Measurements from ENCODE around the gene GABRR1.

Gene GABRR1

DNA sequence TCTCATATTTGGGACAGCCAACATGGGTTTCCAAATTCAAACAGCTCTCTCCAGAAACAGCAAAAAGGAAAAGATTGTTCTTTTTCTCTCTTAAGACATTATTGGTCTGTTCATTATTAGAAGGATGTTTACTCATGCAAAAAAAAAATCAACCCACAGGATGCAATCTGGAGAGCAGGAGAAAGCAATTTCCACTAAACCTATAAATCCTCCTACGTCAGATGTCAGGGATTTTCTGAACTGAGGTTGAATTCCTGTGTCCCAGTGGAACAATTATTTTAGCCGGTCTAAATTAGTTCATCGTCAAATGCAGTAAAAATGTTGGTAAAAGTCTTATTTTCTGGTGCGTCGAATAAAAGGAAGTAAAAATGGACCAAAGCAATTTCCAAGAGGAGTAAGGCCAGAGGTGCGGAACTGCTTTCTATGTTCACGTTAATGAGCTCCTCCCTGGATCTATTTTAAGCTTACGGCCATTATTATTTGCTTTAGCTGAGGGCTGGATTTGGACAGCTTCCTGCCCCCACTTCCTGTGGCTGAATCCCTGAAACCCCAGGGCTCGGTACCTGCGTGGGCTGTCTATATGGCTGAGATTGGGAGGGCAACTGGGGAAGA lies at the start of gene GABRR1:
Gene GABRR1, minus strand, starts transcription at position 60 of the 612 bp plus-strand sequence. Its CDS starts 36 bp downstream, at position 24.
- TF ChIP-seq, protein P1, sequence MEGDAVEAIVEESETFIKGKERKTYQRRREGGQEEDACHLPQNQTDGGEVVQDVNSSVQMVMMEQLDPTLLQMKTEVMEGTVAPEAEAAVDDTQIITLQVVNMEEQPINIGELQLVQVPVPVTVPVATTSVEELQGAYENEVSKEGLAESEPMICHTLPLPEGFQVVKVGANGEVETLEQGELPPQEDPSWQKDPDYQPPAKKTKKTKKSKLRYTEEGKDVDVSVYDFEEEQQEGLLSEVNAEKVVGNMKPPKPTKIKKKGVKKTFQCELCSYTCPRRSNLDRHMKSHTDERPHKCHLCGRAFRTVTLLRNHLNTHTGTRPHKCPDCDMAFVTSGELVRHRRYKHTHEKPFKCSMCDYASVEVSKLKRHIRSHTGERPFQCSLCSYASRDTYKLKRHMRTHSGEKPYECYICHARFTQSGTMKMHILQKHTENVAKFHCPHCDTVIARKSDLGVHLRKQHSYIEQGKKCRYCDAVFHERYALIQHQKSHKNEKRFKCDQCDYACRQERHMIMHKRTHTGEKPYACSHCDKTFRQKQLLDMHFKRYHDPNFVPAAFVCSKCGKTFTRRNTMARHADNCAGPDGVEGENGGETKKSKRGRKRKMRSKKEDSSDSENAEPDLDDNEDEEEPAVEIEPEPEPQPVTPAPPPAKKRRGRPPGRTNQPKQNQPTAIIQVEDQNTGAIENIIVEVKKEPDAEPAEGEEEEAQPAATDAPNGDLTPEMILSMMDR (conservative IDR thresholded peaks at IDR 0.05), result no peak
- H3K27ac ChIP-seq, result no peak within 1 kb of the TSS

DNA sequence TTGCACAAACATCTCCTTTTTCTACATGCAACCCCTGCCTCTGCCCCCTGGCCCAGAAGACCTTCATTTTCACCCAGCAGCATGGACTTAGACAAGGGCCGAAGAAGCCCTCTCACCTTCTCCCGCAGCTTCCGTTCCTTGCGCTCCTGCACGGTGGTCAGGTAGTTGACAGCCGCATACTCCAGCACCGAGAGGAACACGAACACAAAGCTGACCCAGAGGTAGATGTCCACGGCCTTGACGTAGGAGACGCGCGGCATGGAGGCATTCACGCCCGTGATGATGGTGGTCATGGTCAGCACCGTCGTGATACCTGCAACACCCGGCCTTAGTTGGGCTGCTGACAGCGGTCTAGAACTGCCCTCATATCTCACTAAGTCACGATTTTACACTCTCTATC lies 47.1 kb upstream of the GABRR1 start:
- TF ChIP-seq, protein P1 (conservative IDR thresholded peaks at IDR 0.05), result no peak
- no peak overlapping the region for H3K27ac ChIP-seq

DNA sequence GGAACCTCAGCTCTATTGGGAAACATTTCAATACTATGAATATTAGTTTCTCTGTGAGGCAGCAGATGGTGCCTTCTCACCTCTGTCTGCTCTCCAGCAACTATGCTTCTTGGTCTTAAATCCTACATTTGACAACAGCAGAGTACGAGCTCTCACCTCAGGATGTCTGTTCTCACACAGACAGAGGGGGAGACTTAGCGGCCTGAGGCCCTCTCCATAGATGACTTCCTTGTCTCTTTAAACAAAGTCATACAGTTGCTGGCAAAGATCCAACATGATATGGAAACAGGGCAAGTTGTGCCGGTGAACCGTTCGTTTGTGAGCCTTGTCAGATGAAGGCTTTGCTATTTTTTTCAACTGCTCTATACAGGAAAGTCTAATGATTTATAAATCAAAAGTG lies 43.7 kb upstream of the GABRR1 start:
- no peak overlapping the region for H3K27ac ChIP-seq
- TF ChIP-seq, protein P1 (conservative IDR thresholded peaks at IDR 0.05), result no peak; the same call in 1 of the 2 replicates

DNA sequence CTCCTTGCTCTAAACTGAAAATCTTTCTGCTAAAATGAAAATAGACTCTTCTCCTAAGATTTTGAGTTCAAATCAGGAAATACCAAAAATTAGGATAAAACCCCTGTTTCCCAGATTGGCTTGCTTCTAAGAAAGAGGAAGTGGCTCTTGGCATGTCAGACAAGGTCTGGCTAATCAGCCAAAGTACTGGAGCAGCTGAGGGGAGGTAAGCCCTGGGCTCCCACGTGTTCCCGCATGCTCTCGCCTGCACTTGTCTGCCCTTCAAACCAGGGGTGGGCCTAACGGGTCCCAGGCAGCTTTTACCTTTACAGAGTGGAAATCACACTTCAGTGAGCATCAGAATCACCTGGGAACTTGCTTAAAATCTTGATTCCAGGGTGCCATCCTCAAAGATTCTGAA lies 43.2 kb upstream of the GABRR1 start:
- H3K27ac ChIP-seq, result no peak overlapping the region
- TF ChIP-seq, protein P1 (conservative IDR thresholded peaks at IDR 0.05), result no peak

DNA sequence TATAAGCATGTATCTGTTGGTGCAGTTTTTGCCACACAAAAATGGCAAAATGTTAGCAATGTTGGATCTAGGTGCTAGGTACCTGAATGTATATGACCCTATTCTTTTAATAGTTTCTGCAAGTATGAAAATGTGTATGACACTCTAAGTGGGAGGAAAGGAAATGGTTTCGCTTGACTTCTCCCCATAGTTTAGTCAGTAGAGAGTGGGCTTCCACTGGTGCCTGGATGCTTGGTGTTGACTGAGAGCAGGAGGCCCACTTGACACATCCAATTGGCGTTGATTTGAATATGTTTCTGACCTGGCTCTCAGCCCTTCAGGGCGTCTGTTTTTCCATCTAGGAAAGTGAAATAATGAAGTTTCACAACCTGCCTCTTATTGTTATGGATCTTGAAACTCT lies 41.8 kb upstream of the GABRR1 start:
- TF ChIP-seq, protein P1 (conservative IDR thresholded peaks at IDR 0.05), result no peak
- no peak overlapping the region for H3K27ac ChIP-seq

DNA sequence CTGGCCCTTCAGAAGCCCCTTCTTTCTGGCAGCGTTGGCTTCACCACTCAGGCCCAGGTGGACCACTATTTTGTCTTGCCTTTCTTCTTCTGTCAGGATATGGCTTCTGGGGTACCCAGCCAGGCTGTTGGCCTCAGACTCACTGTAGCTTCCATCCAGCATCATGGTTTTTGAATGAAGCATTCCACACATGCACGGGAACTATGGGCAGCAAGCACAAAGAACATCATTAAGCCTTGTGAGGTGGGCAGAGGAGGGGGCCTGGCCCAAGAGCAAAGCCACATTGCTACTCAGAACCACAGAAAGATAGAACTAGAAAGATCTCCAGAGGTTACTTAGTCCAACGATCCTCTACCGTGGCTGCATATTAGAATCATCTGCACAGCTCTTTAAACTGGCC lies 40.6 kb upstream of the GABRR1 start:
- no peak overlapping the region for H3K27ac ChIP-seq
- TF ChIP-seq, protein P1 (conservative IDR thresholded peaks at IDR 0.05), result no peak

DNA sequence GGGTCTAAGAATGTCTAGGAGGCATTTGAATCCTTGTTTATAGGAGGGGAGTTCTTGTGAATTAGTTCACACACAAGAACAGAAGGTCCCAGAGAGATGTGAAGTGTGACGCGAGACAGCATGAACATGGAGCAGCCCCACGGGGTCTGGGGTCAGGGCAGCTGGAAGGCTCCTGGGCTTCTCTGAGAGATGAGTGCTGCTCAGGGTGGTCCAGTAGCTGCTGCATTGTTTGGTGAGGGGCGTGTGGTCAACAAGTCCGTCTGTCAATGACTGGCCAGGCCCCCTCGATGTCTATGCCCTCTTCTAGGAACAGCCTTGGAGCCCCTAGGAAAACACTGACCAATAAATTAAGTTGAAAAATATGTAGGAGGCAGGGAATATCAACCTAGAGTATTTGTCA lies 40.2 kb upstream of the GABRR1 start:
- no peak overlapping the region for H3K27ac ChIP-seq
- TF ChIP-seq, protein P1 (conservative IDR thresholded peaks at IDR 0.05), result no peak
